ENCODE results near the gene SLFN5.
"Not testable (repeated sequence)": the region's sequence is repeated elsewhere in the genome, so short reads cannot be mapped to it uniquely, and the experiment has no call there.

SLFN5 gene

DNA sequence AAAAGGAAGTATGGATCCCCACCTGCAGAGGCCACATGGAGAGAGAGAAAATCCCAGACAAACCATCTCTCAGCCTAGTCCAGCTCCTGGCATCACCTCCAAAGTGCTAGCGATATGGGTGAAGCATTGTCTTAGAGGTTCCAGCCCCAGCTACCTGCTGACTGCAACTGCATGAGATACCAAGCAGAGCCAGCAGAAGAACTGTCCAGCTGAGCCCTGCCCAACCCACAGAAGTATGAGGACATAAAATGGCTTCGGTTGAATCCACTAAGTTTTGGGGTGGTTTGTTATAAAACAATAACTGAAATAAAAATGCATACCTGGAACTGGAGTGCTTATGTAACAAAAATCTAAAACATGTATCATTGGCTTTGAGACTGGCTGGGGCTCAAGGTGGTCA, 20.4 kb upstream of the SLFN5 start:
- no peaks in the 10 kb centered on the region for H3K36me3 ChIP-seq (ENCODE audit: insufficient read depth, low read length)
- no peak overlapping the region for H3K4me3 ChIP-seq (ENCODE audit: low read length)
- H3K9ac ChIP-seq (ENCODE audit: low read depth, low read length) = no peak overlapping the region
- peaks cover 6% of the 10 kb centered on the region; the same call in 1 of the 2 replicates for H3K9me3 ChIP-seq (ENCODE audit: insufficient read depth, low read depth, low read length)
- no peak overlapping the region for H3K27ac ChIP-seq (ENCODE audit: low read depth, low read length)
- H3K27me3 ChIP-seq (ENCODE audit: insufficient read depth, low read length) = no peaks in the 10 kb centered on the region
- 94% methylated on average over 2 of the region's 2 CpGs for WGBS
- no peaks in the 10 kb centered on the region for H3K4me1 ChIP-seq (ENCODE audit: insufficient read depth, low read length)

DNA sequence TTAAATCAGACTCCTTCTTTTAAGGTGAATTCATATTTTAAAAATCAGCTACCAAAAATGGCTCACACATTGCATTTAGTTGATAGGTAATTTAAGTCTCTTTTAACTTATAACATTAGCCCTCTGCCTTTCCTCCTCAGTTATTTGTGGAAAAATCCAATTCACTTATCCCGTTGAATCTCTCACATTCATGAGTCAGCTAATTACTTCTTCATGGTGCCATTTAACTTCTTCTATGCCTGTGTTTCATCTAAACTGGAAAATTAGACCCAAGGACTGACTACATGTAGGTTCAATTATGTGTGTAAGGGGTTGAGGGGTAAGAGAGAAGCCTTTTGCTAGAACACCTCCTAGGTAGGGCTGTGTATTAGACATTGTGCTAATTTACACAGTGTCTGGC, 18.4 kb upstream of the SLFN5 start:
- no peaks in the 10 kb centered on the region for H3K27me3 ChIP-seq (ENCODE audit: insufficient read depth, low read length)
- H3K9ac ChIP-seq (ENCODE audit: low read depth, low read length) = no peak overlapping the region
- no peak overlapping the region for H3K27ac ChIP-seq (ENCODE audit: low read depth, low read length)
- H3K36me3 ChIP-seq (ENCODE audit: insufficient read depth, low read length) = no peaks in the 10 kb centered on the region
- WGBS = 59% methylated on average over 1 of the region's 1 CpG
- no peaks in the 10 kb centered on the region for H3K4me1 ChIP-seq (ENCODE audit: insufficient read depth, low read length)
- peaks cover 6% of the 10 kb centered on the region; the same call in 1 of the 2 replicates for H3K9me3 ChIP-seq (ENCODE audit: insufficient read depth, low read depth, low read length)
- no peak overlapping the region for H3K4me3 ChIP-seq (ENCODE audit: low read length)

DNA sequence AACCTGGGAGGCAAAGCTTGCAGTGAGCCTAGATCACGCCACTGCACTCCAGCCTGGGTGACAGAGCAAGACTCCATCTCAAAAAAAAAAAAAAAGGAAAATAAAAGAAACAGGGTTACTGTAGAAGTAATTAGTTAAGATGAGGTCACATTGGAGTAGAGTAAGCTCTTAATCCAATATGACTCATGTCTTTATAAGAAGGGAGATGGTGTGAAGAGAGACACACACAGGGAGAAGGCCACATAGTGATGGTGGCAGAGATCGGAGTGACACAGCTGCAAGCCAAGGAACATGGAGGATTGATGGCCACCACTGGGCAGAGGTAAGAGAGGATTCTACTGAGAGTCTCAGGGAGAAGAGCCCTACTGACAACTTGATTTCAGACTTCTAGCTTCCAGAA, 15.3 kb upstream of the SLFN5 start:
- Histone ChIP-seq H3K27ac (ENCODE audit: low read depth, low read length) (no peak overlapping the region), H3K9me3 (ENCODE audit: insufficient read depth, low read depth, low read length) (peaks cover 4% of the 10 kb centered on the region; the same call in 1 of the 2 replicates), H3K4me3 (ENCODE audit: low read length) (no peak overlapping the region), H3K9ac (ENCODE audit: low read depth, low read length) (no peak overlapping the region), H3K27me3 (ENCODE audit: insufficient read depth, low read length) (0 out of 2 replicates have a peak, but pooled peaks cover 3% of the 10 kb centered on the region), H3K4me1 (ENCODE audit: insufficient read depth, low read length) (no peaks in the 10 kb centered on the region), H3K36me3 (ENCODE audit: insufficient read depth, low read length) (no peaks in the 10 kb centered on the region)
- 90% methylated on average over 2 of the region's 2 CpGs for WGBS

DNA sequence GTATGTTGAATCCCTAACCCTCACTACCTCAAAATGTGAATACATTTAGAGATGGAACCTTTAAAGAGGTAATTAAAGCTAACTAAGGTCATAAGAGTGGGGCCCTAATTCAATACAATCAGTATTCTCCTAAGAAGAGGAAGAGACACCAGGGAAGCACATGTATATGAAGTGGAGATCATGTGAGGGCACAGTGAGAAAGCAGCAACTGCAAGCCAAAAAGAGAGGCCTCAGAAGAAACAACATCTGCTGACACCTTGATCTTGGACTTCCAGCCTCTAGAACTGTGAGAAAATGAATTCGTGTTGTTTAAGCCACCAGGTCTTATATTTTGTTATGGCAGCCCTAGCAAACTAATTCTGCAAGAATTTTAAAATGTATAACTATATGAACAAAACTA, 13.2 kb upstream of the SLFN5 start:
- Histone ChIP-seq H3K27ac (ENCODE audit: low read depth, low read length) (no peak overlapping the region), H3K27me3 (ENCODE audit: insufficient read depth, low read length) (0 out of 2 replicates have a peak, but pooled peaks cover 3% of the 10 kb centered on the region), H3K36me3 (ENCODE audit: insufficient read depth, low read length) (no peaks in the 10 kb centered on the region), H3K4me3 (ENCODE audit: low read length) (no peak overlapping the region), H3K9me3 (ENCODE audit: insufficient read depth, low read depth, low read length) (no peaks in the 10 kb centered on the region), H3K4me1 (ENCODE audit: insufficient read depth, low read length) (no peaks in the 10 kb centered on the region), H3K9ac (ENCODE audit: low read depth, low read length) (no peak overlapping the region)
- WGBS = 71% methylated on average over 1 of the region's 1 CpG

DNA sequence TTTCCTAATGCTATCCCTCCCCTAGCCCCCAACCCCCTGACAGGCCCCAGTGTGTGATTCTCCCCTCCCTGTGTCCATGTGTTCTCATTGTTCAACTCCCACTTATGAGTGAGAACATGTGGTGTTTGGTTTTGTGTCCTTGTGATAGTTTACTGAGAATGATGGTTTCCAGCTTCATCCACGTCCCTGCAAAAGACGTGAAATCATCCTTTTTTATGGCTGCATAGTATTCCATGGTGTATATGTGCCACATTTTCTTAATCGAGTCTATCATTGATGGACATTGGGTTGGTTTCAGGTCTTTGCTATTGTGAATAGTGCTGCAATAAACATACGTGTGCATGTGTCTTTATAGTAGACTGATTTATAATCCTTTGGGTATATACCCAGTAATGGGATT, 8.6 kb upstream of the SLFN5 start:
- not testable (repeated sequence) for H3K4me1 ChIP-seq (ENCODE audit: insufficient read depth, low read length); H3K9me3 ChIP-seq (ENCODE audit: insufficient read depth, low read depth, low read length)

DNA sequence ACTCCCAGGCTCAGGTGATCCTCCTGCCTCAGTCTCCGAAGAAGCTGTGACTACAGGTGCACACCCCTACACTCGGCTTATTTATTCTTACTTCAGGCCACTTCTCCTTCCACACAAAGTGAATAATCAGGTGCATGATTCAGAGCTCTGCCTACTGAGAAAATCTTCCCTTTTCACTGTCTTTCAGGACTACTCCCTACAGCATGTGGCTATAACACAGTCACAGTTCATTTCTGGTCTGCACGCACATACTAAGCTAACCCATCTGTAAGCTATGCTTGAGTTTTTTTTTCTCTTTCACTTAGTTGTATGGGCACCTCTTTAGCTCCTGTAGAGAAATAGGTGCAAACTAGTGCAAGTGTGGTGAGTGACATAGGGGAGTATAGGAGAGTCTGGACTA, 7.6 kb upstream of the SLFN5 start:
- H3K27me3 ChIP-seq (ENCODE audit: insufficient read depth, low read length) = peaks cover 8% of the 10 kb centered on the region; the same call in 1 of the 2 replicates
- WGBS = 92% methylated on average over 3 of the region's 3 CpGs
- H3K9ac ChIP-seq (ENCODE audit: low read depth, low read length) = no peak overlapping the region
- H3K9me3 ChIP-seq (ENCODE audit: insufficient read depth, low read depth, low read length) = no peaks in the 10 kb centered on the region
- no peaks in the 10 kb centered on the region for H3K4me1 ChIP-seq (ENCODE audit: insufficient read depth, low read length)
- H3K4me3 ChIP-seq (ENCODE audit: low read length) = no peak overlapping the region
- H3K36me3 ChIP-seq (ENCODE audit: insufficient read depth, low read length) = no peaks in the 10 kb centered on the region
- no peak overlapping the region for H3K27ac ChIP-seq (ENCODE audit: low read depth, low read length)

More for the DNA sequence above, 8.6 kb upstream of the SLFN5 start:
- H3K27ac ChIP-seq (ENCODE audit: low read depth, low read length); H3K9ac ChIP-seq (ENCODE audit: low read depth, low read length); H3K27me3 ChIP-seq (ENCODE audit: insufficient read depth, low read length); H3K4me3 ChIP-seq (ENCODE audit: low read length); H3K36me3 ChIP-seq (ENCODE audit: insufficient read depth, low read length): not testable (repeated sequence)
- WGBS = 92% methylated on average over 4 of the region's 4 CpGs

DNA sequence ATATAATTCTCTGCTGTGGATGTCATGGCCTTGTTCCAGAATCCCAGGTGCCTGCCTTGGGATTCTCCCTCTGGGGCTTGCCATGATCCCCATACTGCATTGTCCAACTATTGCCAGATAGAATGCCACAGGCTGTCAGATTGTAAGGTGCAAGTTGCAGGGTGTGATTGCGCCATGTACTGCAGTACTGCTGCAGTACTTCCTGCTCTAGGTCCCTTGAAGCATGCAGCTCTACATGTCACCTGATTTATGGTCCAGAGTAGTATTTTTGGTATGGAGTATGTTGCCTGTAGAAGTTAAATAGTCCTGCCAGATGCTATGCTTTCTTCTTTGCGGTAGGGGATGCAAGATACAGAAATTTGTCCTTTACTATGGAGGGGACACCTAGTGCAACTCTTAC, 7.0 kb upstream of the SLFN5 start:
- H3K9ac ChIP-seq (ENCODE audit: low read depth, low read length) = no peak overlapping the region
- no peak overlapping the region for H3K4me3 ChIP-seq (ENCODE audit: low read length)
- H3K9me3 ChIP-seq (ENCODE audit: insufficient read depth, low read depth, low read length) = no peaks in the 10 kb centered on the region
- peaks cover 8% of the 10 kb centered on the region; the same call in 1 of the 2 replicates for H3K27me3 ChIP-seq (ENCODE audit: insufficient read depth, low read length)
- 90% methylated on average over 2 of the region's 2 CpGs for WGBS
- H3K4me1 ChIP-seq (ENCODE audit: insufficient read depth, low read length) = no peaks in the 10 kb centered on the region
- H3K36me3 ChIP-seq (ENCODE audit: insufficient read depth, low read length) = no peaks in the 10 kb centered on the region
- no peak overlapping the region for H3K27ac ChIP-seq (ENCODE audit: low read depth, low read length)

DNA sequence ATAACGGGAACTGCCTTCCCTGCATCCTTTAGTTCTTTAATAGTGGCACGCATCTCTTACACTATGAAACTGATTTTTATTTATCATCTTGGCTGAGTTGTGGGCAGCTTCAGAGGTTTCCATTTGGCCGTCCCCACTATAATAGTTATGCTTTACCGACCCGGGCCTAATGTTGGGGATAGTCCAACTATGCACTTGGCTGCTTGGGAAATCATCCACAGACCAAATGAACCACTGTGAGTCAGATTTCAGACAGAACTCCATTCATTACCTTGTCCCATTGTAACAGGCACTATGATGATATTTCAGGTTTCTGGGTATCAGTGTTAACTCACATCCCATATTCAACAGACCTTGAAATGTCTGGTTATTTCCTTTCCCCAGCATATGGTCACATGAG, 6.1 kb upstream of the SLFN5 start:
- H3K4me3 ChIP-seq (ENCODE audit: low read length) = no peak overlapping the region
- no peak overlapping the region for H3K27ac ChIP-seq (ENCODE audit: low read depth, low read length)
- no peaks in the 10 kb centered on the region for H3K36me3 ChIP-seq (ENCODE audit: insufficient read depth, low read length)
- H3K9ac ChIP-seq (ENCODE audit: low read depth, low read length) = no peak overlapping the region
- 95% methylated on average over 5 of the region's 5 CpGs for WGBS
- no peaks in the 10 kb centered on the region for H3K4me1 ChIP-seq (ENCODE audit: insufficient read depth, low read length)
- no peaks in the 10 kb centered on the region for H3K9me3 ChIP-seq (ENCODE audit: insufficient read depth, low read depth, low read length)
- peaks cover 10% of the 10 kb centered on the region; the same call in 1 of the 2 replicates for H3K27me3 ChIP-seq (ENCODE audit: insufficient read depth, low read length)

DNA sequence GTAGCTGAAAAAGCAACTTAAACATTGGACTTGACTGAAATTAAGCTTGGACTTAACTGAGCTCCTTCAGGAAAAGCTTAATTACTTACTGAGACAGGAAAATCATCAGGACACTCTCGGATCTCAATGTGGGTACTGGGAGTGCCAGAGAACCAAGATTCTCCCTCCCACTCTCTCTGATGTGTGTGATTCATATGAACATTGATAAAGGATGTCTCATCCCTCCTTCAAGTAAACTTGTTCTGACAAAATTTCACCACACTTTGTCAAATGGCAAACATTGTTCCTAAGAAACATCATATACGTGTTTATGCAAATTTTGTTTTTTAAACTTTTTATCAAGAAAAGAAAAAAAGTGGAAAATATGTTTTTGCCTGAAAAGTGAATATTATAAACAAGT, 4.1 kb upstream of the SLFN5 start:
- no peaks in the 10 kb centered on the region for H3K36me3 ChIP-seq (ENCODE audit: insufficient read depth, low read length)
- peaks cover 6% of the 10 kb centered on the region; the same call in 1 of the 2 replicates for H3K4me1 ChIP-seq (ENCODE audit: insufficient read depth, low read length)
- 100% methylated on average over 2 of the region's 2 CpGs for WGBS
- no peak overlapping the region for H3K4me3 ChIP-seq (ENCODE audit: low read length)
- H3K9me3 ChIP-seq (ENCODE audit: insufficient read depth, low read depth, low read length) = no peaks in the 10 kb centered on the region
- no peak overlapping the region for H3K27ac ChIP-seq (ENCODE audit: low read depth, low read length)
- no peak overlapping the region for H3K9ac ChIP-seq (ENCODE audit: low read depth, low read length)
- H3K27me3 ChIP-seq (ENCODE audit: insufficient read depth, low read length) = peaks cover 17% of the 10 kb centered on the region

DNA sequence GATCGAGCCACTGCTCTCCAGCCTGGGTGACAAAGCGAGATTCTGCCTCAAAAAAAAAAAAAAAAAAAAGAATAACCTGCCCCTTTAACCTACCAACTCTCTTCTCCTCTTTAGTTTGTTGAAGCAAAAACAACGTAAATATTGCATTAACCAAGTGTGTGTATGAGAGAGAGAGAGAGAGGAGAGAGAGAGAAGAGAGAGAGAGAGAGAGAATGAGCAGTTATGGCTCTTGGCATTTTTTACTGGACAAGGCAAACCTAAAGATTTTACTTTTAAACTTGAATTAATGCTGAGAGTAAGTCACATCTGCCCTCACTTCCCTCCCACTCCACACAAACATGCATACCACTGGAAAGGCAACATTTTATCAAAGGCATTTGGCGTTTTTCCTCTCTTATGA, 3.0 kb upstream of the SLFN5 start:
- Histone ChIP-seq H3K9ac (ENCODE audit: low read depth, low read length) (no peak overlapping the region), H3K4me1 (ENCODE audit: insufficient read depth, low read length) (peaks cover 16% of the 10 kb centered on the region; the same call in 1 of the 2 replicates), H3K4me3 (ENCODE audit: low read length) (no peak overlapping the region), H3K36me3 (ENCODE audit: insufficient read depth, low read length) (no peaks in the 10 kb centered on the region), H3K27ac (ENCODE audit: low read depth, low read length) (no peak overlapping the region), H3K27me3 (ENCODE audit: insufficient read depth, low read length) (peaks cover 17% of the 10 kb centered on the region), H3K9me3 (ENCODE audit: insufficient read depth, low read depth, low read length) (no peaks in the 10 kb centered on the region)
- 78% methylated on average over 3 of the region's 4 CpGs for WGBS

DNA sequence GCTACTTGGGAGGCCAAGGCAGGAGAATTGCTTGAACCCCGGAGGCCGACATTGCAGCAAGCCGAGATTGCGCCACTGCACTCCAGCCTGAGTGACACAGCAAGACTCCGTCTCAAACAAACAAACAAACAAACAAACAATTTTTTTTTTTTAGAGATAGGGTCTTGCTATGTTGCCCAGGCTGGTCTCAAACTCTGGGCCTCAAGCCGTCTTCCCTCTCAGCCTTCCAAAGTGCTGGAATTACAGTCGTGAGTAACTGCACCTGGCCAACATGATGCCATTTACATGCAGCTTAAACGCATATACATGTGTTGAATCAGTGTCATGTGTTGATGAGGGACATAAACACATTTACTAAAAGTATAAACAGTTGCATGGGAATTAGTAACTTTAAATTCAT, 2.0 kb upstream of the SLFN5 start:
- H3K27me3 ChIP-seq (ENCODE audit: insufficient read depth, low read length) = peaks cover 12% of the 10 kb centered on the region
- H3K4me3 ChIP-seq (ENCODE audit: low read length) = no peak overlapping the region
- H3K27ac ChIP-seq (ENCODE audit: low read depth, low read length) = no peak overlapping the region
- WGBS = 96% methylated on average over 7 of the region's 8 CpGs
- no peaks in the 10 kb centered on the region for H3K36me3 ChIP-seq (ENCODE audit: insufficient read depth, low read length)
- no peak overlapping the region for H3K9ac ChIP-seq (ENCODE audit: low read depth, low read length)
- H3K4me1 ChIP-seq (ENCODE audit: insufficient read depth, low read length) = peaks cover 21% of the 10 kb centered on the region; the same call in 1 of the 2 replicates
- no peaks in the 10 kb centered on the region for H3K9me3 ChIP-seq (ENCODE audit: insufficient read depth, low read depth, low read length)

DNA sequence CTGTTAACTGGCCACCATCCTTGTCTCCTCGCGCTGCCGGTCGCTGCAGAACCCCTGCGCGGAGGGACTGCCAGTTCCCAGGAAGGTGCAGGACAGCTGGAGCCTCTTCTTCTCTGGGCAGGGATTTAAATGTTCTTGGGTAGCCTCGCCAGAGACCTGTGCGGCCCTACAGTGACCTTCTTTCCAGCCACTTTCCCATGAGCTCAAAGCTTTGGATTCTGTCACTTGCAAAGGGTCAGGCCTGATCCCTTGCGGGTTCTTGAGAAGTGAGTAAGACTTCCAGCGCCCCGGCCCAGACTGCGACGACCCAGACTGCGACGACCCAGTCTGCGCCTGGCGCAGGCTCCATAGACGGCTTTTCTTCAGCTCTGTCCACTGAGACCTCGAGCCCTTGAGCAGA, 1.4 kb upstream of the SLFN5 start:
- no peak overlapping the region for H3K27ac ChIP-seq (ENCODE audit: low read depth, low read length)

More for the DNA sequence above, 1.4 kb upstream of the SLFN5 start:
- Histone ChIP-seq H3K4me3 (ENCODE audit: low read length) (peak overlapping the region; percentile 78), H3K9me3 (ENCODE audit: insufficient read depth, low read depth, low read length) (no peaks in the 10 kb centered on the region), H3K27me3 (ENCODE audit: insufficient read depth, low read length) (peaks cover 12% of the 10 kb centered on the region), H3K4me1 (ENCODE audit: insufficient read depth, low read length) (peaks cover 21% of the 10 kb centered on the region; the same call in 1 of the 2 replicates), H3K9ac (ENCODE audit: low read depth, low read length) (peak overlapping the region; percentile 62; the same call in 1 of the 2 replicates), H3K36me3 (ENCODE audit: insufficient read depth, low read length) (no peaks in the 10 kb centered on the region)
- whole genome bisulfite sequencing = 91% methylated on average over 19 of the region's 19 CpGs

All from HUES64 (cell line).